Frontal cortex (tissue), 4 donors: ENCODE data around the gene CPNE9. TPM values are rescaled to one million over a fixed set of nuclear protein-coding genes. Genes with fewer than 3 reads are reported as not detected.
A peak's percentile ranks its signal among the peaks of the same experiment; 100 is the strongest.

Source experiments
- DNase-seq, 2 donors: peaks; one replicate each; pipeline ENCODE4 v3.0.0; 2012; ENCODE audit warnings: low spot score in 2 of 2
- FAIRE-seq: peaks from 2 replicates; lab custom pipeline; 2012; peaks lifted over from hg19 to GRCh38; lab: Jason Lieb, UNC
- total RNA-seq: library from RNA; depleted of rRNA; stranded (reverse); fragments of >200 nt; gene quantifications from one replicate; pipeline ENCODE4 v1.2.3, GENCODE V29; 2014
- donor health status: control.
- donor health status: control.
- donor health status: control.

The CPNE9 gene
- 0.41 TPM for total RNA-seq

DNA sequence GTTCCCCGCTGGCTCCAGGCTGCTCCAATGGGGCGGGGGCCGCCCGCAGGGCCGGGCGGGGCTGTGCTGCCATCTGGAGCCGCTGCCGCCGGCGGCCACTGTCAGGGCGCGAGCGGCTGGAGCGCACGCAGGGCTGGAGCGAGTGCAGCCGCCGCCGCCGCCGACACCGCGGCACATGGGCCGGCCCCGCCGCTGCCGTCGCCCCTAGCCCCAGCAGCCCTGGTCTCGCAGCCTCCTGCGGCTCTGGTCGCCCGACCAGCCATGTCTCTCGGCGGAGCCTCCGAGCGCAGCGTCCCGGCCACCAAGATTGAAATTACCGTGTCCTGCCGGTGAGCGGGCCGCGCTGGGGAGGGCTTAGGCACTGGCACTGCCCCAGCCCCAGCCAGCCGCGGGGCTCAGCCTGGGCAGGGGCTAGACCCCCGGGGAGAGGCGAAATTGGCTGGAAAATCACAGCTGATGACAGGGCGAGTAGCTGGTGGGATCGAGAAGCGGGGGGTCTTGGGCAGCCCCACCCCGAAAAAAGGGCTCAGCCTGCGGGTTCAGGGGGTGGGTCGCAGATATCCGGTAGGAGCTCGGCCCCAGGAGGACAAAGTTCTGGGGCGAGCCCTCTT is at the start of gene CPNE9:
Gene CPNE9, plus strand, starts transcription at position 98 of the 611 bp plus-strand sequence. Its CDS starts 164 bp downstream, at position 262.
- DNase-seq (peak; percentile 38 to 45), FAIRE-seq (no peak)

- no peak for FAIRE-seq
- no peak for DNase-seq
Observed at GRCh38 chr3:9659849-9660248, 43.8 kb upstream of the CPNE9 start.

DNA sequence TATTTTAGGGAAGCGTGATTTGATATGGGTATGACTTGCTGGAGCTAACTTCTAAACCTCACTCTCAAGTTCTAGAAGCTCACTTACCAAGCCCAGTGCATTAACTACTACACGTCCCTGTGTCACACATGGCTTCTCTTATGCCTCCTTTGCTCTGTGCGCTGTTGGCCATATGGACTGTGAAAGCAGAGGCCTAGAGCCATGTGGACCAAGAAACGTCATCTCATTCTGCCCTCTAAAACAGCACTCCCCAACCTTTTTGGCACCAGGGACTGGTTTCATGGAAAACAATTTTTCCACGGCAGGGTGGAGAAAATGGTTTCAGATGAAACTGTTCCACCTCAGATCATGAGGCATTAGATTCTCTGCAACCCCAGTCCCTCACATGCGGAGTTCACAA is 42.7 kb upstream of the CPNE9 start:
- FAIRE-seq, result no peak

GRCh38 chr3:9664119-9664751 is 39.4 kb upstream of the CPNE9 start:
- no peak for FAIRE-seq
- no peak for DNase-seq

More for the DNA sequence above, 42.7 kb upstream of the CPNE9 start:
- no peak for DNase-seq

- DNase-seq (no peak), FAIRE-seq (no peak)
Observed at GRCh38 chr3:9666704-9667445, 36.8 kb upstream of the CPNE9 start.

DNA sequence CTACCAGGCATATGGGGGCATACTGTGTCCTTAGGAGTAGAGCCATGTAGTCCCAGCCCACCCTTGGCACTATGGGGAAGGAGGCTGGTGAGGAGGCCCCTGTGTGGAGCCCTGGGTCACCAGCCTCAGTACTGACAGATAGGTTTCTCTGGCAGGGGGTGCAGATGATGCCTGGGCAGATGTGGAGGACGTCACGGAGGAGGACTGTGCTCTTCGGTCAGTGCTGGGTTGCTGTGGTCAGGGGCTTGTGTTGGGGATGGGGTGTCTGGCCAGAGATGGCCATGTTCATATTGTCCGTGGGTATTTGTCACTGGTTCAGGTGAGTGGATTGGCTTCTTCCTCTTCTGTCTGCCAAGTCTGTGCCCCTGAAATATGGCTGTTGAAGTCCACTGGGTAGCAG is 34.4 kb upstream of the CPNE9 start:
- FAIRE-seq, result no peak
- DNase-seq, result no peak

GRCh38 chr3:9669720-9670432 is 33.8 kb upstream of the CPNE9 start:
- no peak for FAIRE-seq
- no peak for DNase-seq

- DNase-seq (no peak), FAIRE-seq (no peak)
Observed at GRCh38 chr3:9673082-9673481, 30.6 kb upstream of the CPNE9 start.

- FAIRE-seq (no peak), DNase-seq (no peak)
Observed at GRCh38 chr3:9673752-9674151, 29.9 kb upstream of the CPNE9 start.

DNA sequence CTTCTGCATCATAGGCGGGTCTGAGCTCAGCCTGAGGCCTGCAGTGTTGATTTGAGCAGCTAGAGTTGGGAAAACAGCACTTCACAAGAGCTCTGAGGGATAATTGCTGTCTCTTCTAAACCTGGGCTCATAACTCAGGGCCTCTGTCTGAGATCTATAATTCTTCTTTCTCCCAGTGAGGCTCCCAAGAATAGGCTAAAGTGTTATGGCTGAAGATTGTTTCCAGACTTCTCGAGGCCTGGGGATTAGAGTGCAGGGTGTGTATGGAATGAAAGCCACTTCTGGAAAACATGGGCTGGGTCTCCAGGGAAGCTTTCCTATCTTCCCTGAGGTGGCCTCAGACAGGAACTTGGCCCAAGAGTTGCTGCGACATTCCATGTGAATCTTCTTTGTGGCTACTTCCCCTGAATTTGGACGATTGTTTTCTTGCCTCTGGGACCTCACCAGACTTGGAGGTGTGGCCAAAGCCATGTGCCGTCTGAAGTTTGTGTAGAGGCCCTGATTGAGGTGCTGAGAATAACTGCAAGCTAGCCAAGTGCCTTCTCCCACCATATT is 27.8 kb upstream of the CPNE9 start:
- DNase-seq (no peak), FAIRE-seq (no peak)

DNA sequence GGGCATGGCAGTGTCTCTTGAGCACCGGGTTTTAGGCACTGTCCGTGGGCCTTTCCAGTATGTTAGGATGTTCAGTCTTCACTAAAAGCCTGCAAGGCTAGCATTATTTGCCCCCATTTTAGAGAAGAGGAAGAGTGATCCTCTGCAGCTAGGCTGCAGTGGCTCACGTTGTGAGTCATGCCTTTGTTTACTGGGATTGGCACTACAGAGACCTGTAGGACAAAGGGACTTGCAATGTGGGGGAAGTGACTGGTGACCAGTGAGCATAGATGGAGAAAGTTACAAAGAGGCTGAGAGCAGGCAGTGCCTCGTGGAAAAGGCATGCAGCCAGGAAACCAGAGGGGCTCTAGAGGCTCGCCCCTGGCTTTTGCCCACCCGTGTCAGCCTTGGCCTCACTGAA is 26.8 kb upstream of the CPNE9 start:
- FAIRE-seq (no peak), DNase-seq (no peak)

DNA sequence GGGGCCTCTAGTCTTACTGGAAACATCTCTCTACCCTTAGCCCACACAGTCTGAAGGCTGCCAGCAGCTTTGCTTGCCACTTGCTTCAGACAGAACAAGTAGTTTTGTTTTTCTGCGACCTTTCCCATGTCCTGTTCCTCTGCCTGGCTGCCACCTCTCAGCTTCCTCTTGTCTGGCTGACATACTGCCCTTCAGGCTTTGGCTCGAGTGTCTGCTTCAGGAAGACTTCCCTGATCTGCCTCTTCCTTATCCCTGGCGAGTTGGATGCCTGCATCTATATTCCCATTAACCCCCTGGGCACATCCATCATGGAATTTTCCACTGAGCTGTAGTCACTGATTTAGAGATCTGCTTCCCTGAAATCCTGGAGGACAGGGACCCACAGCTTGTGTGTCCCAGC is 25.1 kb upstream of the CPNE9 start:
- no peak for FAIRE-seq
- DNase-seq, result no peak

- FAIRE-seq (no peak), DNase-seq (no peak)
Observed at GRCh38 chr3:9679476-9680080, 24.1 kb upstream of the CPNE9 start.

- no peak for FAIRE-seq
- no peak for DNase-seq
Observed at GRCh38 chr3:9681011-9681722, 22.5 kb upstream of the CPNE9 start.

- FAIRE-seq, result no peak
- DNase-seq, result no peak
Observed at GRCh38 chr3:9681723-9682081, 21.9 kb upstream of the CPNE9 start.

DNA sequence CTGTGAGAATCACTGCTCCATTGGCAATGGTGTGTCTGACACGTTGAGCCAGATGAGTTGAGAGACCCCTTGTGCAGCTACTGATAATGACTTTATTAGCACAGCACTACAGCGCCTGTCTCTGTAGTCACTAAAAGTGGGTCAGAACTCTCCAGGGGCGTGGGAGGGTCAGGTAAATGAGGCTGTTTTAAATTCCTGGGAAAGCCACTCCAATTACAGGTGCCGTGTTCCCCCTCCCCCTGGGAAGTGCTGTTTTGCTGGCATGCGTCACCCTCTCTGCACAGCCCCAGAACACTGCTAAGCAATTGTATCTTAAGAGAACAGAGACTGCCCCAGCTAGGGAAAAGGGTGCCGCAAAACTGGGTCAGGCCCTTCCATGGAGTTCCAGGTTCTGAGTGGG is 21.5 kb upstream of the CPNE9 start:
- DNase-seq (no peak), FAIRE-seq (no peak)

GRCh38 chr3:9683426-9683825 is 20.2 kb upstream of the CPNE9 start:
- FAIRE-seq (no peak), DNase-seq (no peak)

GRCh38 chr3:9685216-9686049 is 18.2 kb upstream of the CPNE9 start:
- FAIRE-seq, result no peak

More at GRCh38 chr3:9685216-9686049, 18.2 kb upstream of the CPNE9 start:
- no peak for DNase-seq
